HG02973 (cell line): ENCODE data around the gene RHOV.

Experiments
- ATAC-seq: cut with Tn5 transposase; IDR thresholded peaks from one replicate; pipeline ENCODE4 v1.9.1; 2021; ENCODE audit warnings: moderate library complexity; ENCODE audit not compliant: unreplicated experiment

The RHOV gene

DNA sequence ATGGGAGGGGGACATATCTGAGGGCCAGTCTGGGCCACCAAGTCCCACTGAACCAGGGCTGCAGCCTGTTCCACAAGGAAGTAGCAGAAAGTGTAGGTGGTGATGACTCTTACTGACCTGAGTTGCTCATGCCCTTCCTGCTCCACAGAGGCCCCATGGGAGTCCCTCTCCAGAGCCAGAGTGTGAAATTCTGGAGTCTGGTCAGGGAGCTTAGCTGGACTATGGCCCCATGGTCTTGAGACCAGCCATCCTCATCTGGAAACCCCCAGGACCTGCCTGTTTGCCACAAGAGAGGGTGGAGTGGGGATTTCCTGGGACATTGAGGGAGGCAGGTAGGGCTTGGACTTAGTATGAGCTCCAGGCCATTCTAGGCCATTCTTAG is 27.2 kb downstream of the RHOV start:
- no peak for ATAC-seq

DNA sequence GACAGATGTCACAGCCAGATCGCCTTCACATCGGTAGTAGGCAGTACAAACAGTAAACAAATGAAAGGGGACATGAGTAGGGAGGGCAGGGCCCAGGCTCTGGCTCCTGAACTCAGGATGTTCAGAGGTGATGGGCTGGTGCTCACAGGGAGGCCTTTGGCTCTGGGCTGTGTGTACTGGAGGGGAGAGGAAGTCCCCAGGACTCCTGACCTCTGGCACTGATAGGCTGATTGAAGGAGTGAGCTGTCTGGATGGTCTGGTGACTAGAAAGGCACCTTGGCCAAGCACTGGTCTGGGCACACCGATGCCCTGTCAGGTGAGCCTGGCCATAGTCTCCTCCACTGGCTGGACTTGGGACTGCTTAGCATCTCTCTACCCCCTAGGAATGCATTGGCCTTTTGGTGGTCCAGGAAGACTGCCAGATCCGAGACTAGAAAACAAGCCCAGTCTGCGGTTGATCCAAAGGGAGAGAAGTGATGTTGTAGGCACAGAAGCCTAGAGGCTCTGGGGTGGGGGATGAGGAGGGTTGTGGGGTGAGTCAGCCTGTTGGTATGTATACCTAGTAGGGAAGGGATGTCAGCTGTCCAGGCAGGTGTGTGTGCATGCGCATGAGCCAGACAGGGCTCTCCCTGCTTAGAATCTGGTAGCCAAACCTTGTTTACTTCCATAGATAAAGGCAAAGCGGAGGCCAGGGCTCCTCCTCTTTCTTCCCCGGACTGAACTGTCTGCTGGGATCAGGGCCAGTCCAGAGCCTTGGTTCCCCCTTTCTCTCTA is 28.3 kb downstream of the RHOV start:
- no peak for ATAC-seq

DNA sequence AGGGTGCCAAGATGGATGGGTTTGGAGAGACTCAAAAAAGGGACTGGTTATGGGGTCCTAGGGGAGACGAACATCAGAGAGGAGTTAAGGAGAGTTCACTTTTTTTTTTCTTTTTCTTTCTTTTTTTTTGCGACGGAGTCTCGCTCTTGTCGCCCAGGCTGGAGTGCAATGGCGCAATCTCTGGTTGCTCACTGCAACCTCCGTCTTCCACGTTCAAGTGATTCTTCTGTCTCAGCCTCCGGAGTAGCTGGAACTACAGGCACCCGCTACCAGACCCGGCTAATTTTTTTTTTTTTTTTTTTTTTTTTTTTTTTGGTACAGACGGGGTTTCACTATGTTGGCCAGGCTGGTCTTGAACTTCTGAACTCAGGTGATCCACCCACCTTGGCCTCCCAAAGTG is 29.0 kb downstream of the RHOV start:
- no peak for ATAC-seq

DNA sequence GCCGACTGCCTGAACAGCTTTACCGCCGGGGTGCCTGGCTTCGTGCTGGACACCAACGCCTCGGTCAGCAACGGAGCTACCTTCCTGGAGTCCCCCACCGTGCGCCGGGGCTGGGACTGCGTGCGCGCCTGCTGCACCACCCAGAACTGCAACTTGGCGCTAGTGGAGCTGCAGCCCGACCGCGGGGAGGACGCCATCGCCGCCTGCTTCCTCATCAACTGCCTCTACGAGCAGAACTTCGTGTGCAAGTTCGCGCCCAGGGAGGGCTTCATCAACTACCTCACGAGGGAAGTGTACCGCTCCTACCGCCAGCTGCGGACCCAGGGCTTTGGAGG is 29.4 kb downstream of the RHOV start:
- ATAC-seq: no peak

DNA sequence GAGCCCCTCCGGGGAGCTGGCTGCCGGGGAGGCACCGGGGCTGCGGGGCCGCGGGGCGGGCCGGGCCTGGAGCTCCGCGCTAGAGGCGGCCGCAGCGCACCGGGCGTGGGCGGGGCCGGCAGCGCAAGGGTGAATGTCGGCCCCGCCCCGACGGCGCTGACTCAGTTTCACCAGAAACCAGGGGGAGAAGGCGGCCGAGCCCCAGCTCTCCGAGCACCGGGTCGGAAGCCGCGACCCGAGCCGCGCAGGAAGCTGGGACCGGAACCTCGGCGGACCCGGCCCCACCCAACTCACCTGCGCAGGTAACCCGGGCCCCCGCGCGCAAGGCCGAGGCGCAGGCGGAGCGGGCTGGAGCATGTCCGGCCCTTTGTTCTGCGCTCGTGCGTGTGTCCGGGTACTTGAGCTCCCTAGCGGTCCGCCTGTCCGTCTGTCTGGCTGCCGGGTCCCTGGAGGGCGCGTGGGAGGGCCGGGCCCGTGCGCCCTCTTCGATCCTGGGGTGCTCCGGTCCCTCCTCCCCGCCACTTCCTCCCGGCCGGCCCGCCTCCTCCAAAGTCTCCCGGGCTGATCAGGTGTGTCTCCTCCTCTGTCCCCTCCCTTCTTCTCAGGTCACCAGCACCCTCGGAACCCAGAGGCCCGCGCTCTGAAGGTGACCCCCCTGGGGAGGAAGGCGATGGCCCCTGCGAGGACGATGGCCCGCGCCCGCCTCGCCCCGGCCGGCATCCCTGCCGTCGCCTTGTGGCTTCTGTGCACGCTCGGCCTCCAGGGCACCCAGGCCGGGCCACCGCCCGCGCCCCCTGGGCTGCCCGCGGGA is 29.9 kb downstream of the RHOV start, which contains the start of gene SPINT1:
TSS of gene SPINT1 (plus strand) at position 164 of the 811 bp plus-strand sequence. CDS start at position 671, 507 bp downstream.
- ATAC-seq: no peak

DNA sequence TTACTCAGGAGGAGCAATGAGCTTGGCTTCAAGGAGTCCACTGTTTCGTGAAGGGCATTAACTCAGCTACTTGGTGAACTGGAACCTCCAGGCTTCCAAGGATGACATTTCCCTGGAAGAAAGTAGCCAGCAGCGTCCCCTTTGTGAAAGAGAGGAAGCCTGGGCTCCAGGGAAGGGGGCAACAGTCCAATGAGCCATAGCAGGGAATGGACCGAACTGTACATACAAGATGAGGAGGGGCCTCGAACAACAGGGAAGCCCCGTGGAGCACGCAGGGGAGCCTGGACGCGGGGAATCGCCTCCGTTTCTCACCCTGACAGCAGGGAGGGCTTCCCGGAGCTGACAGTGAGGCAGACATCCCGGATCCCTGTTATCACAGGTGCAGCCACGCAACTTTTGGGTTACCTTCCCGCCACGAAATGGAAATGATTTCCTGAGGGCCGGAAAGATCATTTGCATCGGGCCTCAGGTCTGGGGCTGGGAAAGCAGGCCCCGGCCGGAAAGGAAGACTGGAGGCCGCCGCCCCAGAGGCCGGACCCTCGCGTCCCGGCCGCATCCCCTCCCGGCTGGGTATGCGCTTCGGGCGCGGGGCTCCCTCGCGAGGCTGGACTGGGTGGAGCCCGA is 30.7 kb downstream of the RHOV start:
- ATAC-seq: no peak

DNA sequence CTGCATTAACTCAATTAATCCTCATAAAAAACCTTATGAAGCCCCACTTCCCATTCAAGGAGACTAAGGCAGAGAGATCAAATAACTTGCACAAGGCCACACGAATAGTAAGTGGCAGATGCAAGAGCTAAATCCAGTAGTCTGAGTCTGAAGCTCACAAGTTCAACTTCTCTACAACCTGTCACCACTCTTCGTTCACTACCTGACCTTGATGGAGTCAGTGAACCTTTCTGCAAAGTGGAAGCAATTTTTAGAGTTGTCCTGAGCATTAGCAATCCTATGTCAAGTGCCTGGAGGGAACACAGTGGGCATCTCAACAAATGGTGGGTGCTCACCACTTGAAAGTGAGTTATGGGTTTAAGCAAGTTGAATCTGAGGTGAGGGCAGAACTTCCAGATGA is 32.3 kb downstream of the RHOV start:
- no peak for ATAC-seq

DNA sequence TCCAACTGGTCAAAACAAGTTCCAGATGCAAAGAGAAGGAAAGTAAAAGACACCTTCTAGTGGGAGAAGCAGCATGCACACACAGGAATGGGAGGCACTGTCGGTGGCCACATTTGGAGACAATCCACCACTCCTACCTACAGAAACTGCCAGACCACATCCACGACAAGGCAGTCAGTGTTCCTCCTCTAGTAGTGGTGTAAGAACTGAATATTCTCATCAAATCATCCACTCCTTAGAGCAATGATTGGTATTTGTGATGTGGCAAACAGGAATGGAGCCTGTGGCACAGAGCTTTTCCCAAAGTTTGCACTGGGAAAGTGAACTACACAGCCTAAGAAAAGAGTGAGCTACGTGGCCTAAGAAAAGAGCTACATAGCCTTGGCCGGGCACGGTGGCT is 35.3 kb downstream of the RHOV start:
- no peak for ATAC-seq

DNA sequence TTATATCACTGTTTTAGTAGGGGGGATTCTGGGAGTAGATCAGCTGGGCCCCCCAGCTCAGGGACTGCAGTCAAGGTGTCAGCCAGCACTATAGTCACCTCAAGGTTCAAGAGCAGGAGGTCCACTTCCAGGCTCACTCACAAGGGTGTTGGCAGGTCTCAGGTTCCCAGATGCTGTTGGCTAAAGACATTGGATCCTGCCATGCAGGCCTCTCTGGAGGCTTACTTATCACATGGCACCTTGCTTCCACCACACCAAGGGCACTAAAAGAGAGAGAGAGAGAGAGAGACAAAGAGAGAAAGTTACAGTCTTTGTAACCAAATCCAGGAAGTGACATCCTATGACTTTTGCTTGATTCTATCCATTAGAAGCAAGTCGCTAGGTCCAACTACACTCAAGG is 38.0 kb downstream of the RHOV start:
- ATAC-seq: no peak

DNA sequence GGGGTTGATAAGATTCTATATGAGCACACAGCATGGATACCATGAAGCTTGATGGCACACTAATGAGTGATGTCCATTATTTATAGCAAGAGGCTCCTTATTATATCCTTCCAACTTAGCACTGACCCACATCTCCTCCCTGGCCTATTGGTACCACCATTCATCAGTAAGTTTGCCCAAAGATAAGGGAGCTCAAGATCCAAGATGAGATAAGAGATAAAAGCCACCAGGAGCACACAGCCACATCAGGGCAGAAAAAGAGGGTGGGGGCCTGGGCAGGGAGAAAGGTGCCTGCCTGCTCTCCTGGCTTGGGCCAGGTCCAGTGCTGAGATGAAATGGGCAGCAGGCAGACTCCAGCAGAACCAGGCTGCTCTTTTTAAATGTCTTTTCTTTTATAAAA is 41.1 kb downstream of the RHOV start:
- no peak for ATAC-seq

DNA sequence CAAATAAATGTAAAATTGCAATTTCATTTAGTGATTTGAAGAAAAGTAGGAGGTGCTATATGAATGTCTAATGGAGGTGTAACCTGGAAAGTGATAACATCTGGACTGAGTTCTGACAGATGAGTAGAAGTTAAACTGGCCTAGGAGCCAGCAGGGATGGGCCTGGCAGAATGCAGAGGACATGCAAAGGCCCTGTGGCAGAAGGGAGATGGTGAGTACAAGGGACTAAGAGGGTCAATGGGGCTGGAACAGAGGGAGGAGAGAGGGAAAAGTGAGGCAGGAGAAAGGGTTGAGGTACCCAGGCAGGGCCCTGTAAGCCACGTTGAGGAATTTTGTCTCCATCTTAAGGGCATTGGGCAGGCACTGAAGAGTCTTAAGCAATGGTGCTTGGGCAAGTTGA is 42.2 kb downstream of the RHOV start:
- no peak for ATAC-seq

DNA sequence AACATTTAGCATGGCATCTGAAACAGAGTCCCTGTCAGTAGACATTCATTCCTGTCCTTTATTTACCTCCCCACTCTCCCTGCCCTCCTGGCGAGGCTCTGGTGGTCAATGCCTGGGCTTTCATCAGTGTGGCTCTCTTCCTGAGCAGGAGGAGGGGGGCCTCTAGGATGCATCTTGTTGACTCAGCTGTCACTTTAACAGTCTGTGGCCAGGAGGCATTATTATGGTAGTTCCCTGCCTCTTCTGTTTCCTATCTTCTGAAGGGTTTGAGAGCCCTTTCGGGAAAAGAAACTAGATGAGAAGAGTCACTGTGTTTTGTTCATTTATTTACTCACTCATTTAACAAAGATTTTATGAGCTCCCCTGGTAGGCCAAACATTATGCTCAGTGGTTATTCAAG is 43.1 kb downstream of the RHOV start:
- no peak for ATAC-seq

DNA sequence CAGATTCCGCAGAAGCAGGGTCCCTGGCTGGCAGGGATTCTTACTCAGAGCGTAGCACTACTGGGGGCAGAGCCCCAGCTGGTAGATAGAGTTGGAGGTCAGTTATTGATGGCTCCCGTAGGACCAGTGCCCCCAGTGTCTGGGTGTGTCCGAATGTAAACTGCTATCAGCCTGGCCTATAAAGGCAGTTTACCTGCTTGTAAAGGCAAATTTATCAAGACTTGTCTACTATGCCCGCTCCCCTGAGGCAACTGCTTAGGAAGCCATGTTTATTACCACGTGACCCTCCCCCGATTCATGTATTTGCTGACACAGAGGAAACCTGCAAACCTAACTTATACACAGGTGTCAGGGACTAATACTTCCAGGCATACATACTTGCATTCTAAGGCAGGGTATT is 44.9 kb downstream of the RHOV start:
- no peak for ATAC-seq

DNA sequence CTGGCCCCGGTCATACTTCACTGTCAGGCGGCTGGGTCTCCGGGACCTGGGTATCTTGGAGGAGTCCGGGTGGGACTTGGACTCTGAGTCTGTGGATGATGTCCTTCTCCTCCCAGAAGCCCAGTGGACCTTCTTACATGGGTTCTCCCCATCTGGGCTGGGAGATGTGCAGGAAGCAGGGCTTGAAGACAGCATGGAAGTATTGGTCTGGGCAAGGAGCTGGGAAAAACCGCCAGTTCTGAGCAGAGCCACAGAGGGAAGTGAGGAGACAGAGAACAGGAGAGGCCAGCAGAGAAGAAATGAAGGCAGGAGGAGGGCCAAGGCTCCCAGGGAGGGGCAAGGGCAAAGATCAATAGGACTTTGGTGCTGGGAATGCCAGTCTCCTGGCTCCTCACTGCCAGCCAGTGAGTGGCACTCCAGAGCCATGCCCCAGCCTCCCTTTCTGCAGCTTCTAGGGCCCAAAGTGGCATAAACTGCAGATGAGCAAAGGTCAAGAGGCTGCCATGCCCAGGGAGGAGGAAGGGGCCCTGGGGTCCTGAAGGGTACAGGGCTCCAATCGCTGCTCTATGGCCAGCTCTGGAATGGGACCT is 45.5 kb downstream of the RHOV start, which contains the start of gene PPP1R14D:
TSS of gene PPP1R14D (minus strand) at position 262 of the 590 bp plus-strand sequence. CDS start at position 195, 67 bp downstream.
- ATAC-seq: no peak

DNA sequence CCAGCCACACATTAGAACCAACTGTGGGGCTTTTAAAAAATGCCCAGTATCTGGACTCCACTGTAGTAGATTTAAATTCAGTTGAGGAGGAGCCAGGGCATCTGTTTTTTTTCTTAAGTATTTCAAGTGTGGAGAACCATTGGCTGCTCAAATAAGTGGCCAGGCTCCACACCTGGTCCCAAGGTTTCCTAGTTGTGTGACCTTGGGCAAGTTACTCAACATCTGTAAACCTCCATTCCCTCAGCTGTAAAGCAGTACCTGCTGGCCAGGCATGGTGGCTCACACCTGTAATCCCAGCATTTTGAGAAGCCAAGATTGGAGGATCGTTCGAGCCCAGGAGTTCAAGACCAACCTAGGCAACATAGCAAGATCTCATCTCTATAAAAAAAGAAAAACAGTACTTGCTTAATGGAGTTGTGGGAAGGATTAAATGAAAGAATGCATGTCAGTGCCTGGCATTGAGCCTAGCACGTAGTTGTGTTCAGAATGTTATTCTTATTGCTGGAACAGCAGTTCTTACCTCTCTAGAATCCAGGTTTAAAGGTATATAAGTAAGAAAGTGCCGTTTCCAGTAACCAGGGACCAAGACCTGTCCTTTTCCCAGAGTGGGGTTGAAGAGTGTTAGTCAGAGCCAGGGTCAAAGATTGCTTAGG is 47.5 kb downstream of the RHOV start:
- no peak for ATAC-seq

DNA sequence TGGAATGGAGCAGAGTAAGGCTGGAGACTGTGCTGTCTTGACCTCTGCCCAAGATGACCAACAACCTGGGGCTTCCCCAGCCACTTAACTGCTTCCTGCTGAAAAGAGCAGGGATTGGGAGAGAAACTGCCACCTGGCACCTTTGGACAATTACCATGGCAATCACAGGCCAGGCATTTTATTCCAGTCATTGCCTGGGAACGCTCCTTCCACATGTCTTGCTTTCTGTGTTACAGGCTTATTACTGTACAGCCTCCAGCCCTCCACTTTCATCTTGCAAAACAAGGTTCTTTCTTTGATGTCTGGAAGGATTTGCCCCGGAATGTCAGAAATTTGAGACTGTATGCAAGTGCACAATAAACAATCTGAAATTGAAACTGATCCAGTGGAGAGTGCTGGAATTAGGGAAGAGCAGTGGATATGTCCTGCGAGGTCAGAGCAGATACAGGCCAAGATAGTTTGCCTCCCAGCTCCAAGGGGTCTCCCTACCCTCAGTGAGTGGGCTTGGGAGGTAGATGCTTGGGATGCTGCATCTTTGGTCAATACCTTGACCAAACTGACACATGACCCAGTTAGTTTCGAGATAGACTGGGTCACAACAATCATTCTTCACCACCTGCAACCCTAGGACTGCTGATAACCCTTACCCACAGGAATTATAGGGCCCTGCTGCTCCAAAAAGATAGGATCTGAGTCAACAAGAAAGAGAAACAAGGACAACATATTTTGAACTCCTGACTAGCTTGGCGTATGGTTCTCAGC is 48.2 kb downstream of the RHOV start:
- no peak for ATAC-seq

DNA sequence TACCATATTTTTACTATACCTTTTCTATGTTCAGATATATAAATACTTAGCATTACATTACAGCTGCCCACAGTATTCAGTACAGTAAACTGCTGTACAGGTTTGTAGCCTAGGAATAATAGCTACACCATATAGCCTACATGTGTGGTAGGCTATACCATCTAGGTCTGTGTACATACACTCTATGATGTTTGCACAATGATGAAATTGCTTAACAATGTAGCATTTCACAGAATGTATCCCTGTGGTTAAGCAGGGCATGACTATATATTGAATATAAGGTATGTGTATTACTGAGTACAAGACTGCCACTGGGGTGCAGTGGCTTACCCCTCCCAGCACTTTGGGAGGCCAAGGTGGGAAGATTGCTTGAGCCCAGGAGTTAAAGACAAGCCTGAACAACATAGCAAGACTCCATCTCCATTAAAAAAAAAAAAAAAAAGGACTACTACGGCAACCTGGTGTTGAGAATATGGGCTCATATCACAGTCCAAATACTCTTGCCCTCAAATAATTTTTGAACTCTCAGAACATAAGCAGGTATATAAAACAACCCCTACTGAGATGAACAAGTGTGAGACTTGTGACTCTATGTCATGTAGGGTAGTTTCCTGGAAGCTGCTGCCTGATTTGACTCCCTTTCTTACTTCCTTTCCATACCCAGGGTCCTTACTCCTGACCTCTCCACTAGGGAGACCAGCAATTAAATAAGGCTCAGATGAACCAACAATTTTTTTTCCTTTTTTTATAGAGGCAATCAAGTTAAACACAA is 50.3 kb downstream of the RHOV start:
- no peak for ATAC-seq
